Activated CD8-positive, alpha-beta memory T cell treated with anti-CD3 and anti-CD28 coated beads for 48 hours (primary cell): ENCODE measurements around the gene ZBED1.
"Not testable (repeated sequence)": the region's sequence is repeated elsewhere in the genome, so short reads cannot be mapped to it uniquely, and the experiment has no call there.

ENCODE experiments used
- DNase-seq, 3 experiments: peaks; one replicate each; pipeline ENCODE4 v3.0.0-alpha.2; 2020; ENCODE audit warnings: low read depth in 2 of 3, low spot score in 2 of 3

ZBED1 gene

GRCh38 chrX:2457289-2458133 is 43.3 kb downstream of the ZBED1 start:
- DNase-seq, result no peak

- DNase-seq, result not testable (repeated sequence)
These were observed 44.7 kb downstream of the ZBED1 start for GRCh38 chrX:2456091-2456490.

GRCh38 chrX:2454620-2455019 is 46.2 kb downstream of the ZBED1 start:
- DNase-seq, result not testable (repeated sequence)

- no peak for DNase-seq
These were observed 48.0 kb downstream of the ZBED1 start for GRCh38 chrX:2452799-2453198.

GRCh38 chrX:2452317-2452784 is 48.4 kb downstream of the ZBED1 start:
- DNase-seq, result no peak

GRCh38 chrX:2451501-2452316 is 49.1 kb downstream of the ZBED1 start:
- no peak for DNase-seq

GRCh38 chrX:2450681-2451080 is 50.1 kb downstream of the ZBED1 start:
- DNase-seq, result no peak

GRCh38 chrX:2449135-2449886 is 51.5 kb downstream of the ZBED1 start:
- DNase-seq, result no peak

- DNase-seq, result no peak
These were observed 53.3 kb downstream of the ZBED1 start for GRCh38 chrX:2447484-2447883.

GRCh38 chrX:2446815-2447214 is 54.0 kb downstream of the ZBED1 start:
- no peak for DNase-seq

- no peak for DNase-seq
These were observed 54.8 kb downstream of the ZBED1 start for GRCh38 chrX:2445662-2446623.

- DNase-seq, result no peak
These were observed 58.1 kb downstream of the ZBED1 start for GRCh38 chrX:2442694-2443093.

- no peak for DNase-seq
These were observed 59.3 kb downstream of the ZBED1 start for GRCh38 chrX:2441466-2441865.

- DNase-seq, result no peak
These were observed 61.2 kb downstream of the ZBED1 start for GRCh38 chrX:2439613-2440012.
